Upper lobe of right lung (tissue), 1 donor: ENCODE measurements around the gene IFNA1. TPM values are rescaled to one million over a fixed set of nuclear protein-coding genes. Genes with fewer than 3 reads are reported as not detected.

Source experiments
- ATAC-seq: fragments of 200-7000 bp; cut with Tn5 transposase; one replicate; pipeline ENCODE4 v1.9.1; 2020; ENCODE audit warnings: mild to moderate bottlenecking, moderate library complexity
- DNase-seq: peaks from one replicate; pipeline ENCODE4 v3.0.0-alpha.2; 2020
- H3K27ac ChIP-seq: fragments of 200-600 bp; one replicate; pipeline ENCODE4 v1.8.0; 2022
- H3K27me3 ChIP-seq: fragments of 200-600 bp; one replicate; pipeline ENCODE4 v1.8.0; 2022; ENCODE audit warnings: mild to moderate bottlenecking
- H3K36me3 ChIP-seq: fragments of 200-600 bp; one replicate; pipeline ENCODE4 v1.8.0; 2022
- H3K4me1 ChIP-seq: fragments of 200-600 bp; one replicate; pipeline ENCODE4 v1.8.0; 2022
- H3K4me3 ChIP-seq: fragments of 200-600 bp; one replicate; pipeline ENCODE4 v1.8.0; 2022; ENCODE audit warnings: mild to moderate bottlenecking
- H3K9me3 ChIP-seq: fragments of 200-600 bp; one replicate; pipeline ENCODE4 v1.8.0; 2022
- CTCF ChIP-seq: fragments of 200-600 bp; IDR thresholded peaks from one replicate; pipeline ENCODE4 v1.8.0; 2022; ENCODE audit warnings: antibody characterized with exemption
- intact Hi-C: fragments of 100-400 bp; cut with DNase I; formaldehyde crosslinking; loops from one replicate; pipeline ENCODE4 v1.11.0; 2022
- total RNA-seq: library from RNA; stranded (reverse); fragmentation: NEBNext Ultra II Directional; extraction: Animal tissue kit (Norgen Biotek cat#: 25700); gene quantifications from one replicate; pipeline ENCODE4 v1.2.1, GENCODE V29; 2021
- donor health status: DM: no; HTN: yes; CAD: no; lungs with severe emphysema.

IFNA1 gene
- total RNA-seq, 1 donor from 2014 or later: not detected

DNA sequence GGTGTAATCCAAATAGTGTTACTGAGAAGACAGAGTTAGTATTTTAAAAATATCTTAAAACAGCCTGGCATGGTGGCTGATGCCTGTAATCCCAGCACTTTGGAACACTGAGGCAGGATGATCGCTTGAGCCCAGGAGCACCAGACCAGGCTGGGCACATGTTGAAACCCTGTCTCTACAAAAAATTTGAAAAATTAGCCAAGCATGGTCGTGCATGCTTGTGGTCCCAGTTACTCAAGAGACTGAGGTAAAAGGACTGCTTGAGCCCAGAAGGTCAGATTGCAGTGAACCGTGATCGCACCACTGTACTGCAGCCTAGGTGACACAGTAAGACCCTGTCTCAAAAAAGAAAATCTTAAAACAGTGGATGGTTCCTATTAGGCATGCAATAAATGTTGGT is 12.4 kb downstream of the IFNA1 start:
- no peak for TF ChIP-seq CTCF
- no peaks in the 10 kb centered on the region for H3K9me3 ChIP-seq
- no peak overlapping the region for H3K4me3 ChIP-seq
- ATAC-seq (no peak), DNase-seq (no peak)
- no peak overlapping the region for H3K27ac ChIP-seq
- H3K36me3 ChIP-seq: no peaks in the 10 kb centered on the region
- peaks cover 4% of the 10 kb centered on the region for H3K27me3 ChIP-seq
- H3K4me1 ChIP-seq: no peaks in the 10 kb centered on the region
- intact Hi-C loops: no loop called here

DNA sequence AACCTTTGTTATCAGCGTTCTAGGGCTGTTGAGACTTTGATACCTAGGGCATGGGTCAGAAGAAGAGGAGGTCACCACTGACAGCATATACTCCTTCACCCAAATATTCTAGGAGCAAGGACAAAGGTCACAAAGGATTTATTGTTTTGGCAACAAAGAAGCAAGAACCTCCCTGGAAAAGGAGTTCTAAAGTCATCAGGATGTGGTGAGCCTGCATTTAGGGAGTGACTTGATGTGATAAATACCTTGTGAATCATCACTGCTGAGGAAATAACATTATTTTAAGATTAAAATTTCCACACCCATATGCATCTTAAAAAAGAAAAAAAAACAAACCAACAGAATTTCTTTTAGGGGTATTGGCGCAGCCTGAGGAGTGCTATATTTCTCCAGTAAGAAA is 13.9 kb downstream of the IFNA1 start:
- no peak overlapping the region for H3K4me3 ChIP-seq
- no peak overlapping the region for H3K27ac ChIP-seq
- intact Hi-C loops: no loop called here
- ATAC-seq (no peak), DNase-seq (no peak)
- no peaks in the 10 kb centered on the region for H3K4me1 ChIP-seq
- TF ChIP-seq CTCF: no peak
- H3K27me3 ChIP-seq: peaks cover 4% of the 10 kb centered on the region
- no peaks in the 10 kb centered on the region for H3K36me3 ChIP-seq
- no peaks in the 10 kb centered on the region for H3K9me3 ChIP-seq

- no peak overlapping the region for H3K27ac ChIP-seq
- intact Hi-C loops: no loop called here
- no peak for DNase-seq
- peak; percentile 73 for ATAC-seq
- no peaks in the 10 kb centered on the region for H3K36me3 ChIP-seq
- no peaks in the 10 kb centered on the region for H3K4me1 ChIP-seq
- no peak overlapping the region for H3K4me3 ChIP-seq
- peak; percentile 58 for TF ChIP-seq CTCF
- no peaks in the 10 kb centered on the region for H3K9me3 ChIP-seq
- peaks cover 4% of the 10 kb centered on the region for H3K27me3 ChIP-seq
Observed at GRCh38 chr9:21455320-21455719, 15.1 kb downstream of the IFNA1 start.

DNA sequence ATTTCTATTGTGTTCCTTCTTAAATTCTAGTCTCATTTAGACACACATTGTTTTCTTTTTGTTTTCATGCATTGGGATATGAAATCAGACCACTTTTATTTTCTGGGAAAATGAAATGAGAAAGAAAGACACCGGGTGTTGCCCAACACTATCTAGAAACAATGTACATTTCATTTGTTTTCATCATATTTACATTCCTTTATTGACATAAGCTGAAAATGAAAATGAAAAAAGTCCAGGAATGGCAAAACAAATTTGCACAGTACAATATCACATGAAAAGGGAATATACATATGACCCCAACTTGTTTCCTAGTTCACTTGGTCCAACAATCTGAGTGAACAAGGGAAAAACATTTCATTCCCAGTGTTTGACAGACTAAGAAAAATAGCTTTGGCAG is 21.1 kb downstream of the IFNA1 start:
- intact Hi-C loops: no loop called here
- H3K4me3 ChIP-seq: no peak overlapping the region

GRCh38 chr9:21465138-21465537 is 24.9 kb downstream of the IFNA1 start:
- DNase-seq (no peak), ATAC-seq (no peak)
- Histone ChIP-seq H3K9me3 (no peaks in the 10 kb centered on the region), H3K27ac (no peak overlapping the region), H3K4me3 (no peak overlapping the region), H3K4me1 (no peaks in the 10 kb centered on the region), H3K27me3 (no peaks in the 10 kb centered on the region), H3K36me3 (no peaks in the 10 kb centered on the region)
- intact Hi-C loops: no loop called here
- TF ChIP-seq CTCF: no peak

More for the DNA sequence above, 21.1 kb downstream of the IFNA1 start:
- ATAC-seq: no peak
- TF ChIP-seq CTCF: no peak
- no peak for DNase-seq
- no peaks in the 10 kb centered on the region for H3K4me1 ChIP-seq
- H3K27me3 ChIP-seq: peaks cover 3% of the 10 kb centered on the region
- no peak overlapping the region for H3K27ac ChIP-seq
- no peaks in the 10 kb centered on the region for H3K36me3 ChIP-seq
- no peaks in the 10 kb centered on the region for H3K9me3 ChIP-seq

DNA sequence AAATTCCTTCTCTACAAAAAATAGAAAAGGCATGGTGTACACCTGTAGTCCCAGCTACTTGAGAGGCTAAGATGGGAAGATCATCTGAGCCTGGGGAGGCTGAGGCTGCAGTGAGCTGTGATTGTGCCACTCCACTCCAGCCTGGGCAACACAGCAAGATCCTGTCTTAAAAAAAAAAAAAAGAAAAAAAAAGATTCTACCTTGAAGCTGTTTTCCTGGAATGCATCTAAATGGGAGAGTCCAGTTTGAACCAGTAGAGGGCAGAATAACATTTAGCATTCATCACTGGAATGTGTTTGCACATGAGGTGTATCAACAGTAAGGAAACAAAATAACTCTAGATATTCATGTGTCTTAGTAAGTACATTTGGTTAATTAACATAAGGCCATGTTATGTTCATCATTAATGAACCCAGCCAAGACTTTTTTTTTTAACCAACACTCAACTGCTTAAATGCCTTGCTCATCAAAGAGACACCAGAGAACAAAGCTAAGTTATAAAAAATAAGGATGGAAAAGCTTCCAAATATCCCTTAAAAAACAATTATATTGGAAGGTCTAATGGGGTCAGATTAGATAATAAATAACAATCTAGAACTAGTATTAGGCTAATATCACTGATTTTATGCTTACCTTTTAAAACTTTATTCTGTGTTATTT is 25.8 kb downstream of the IFNA1 start:
- TF ChIP-seq CTCF: peak; percentile 69
- Histone ChIP-seq H3K4me1 (no peaks in the 10 kb centered on the region), H3K27me3 (no peaks in the 10 kb centered on the region), H3K4me3 (no peak overlapping the region), H3K36me3 (no peaks in the 10 kb centered on the region), H3K27ac (no peak overlapping the region), H3K9me3 (no peaks in the 10 kb centered on the region)
- intact Hi-C loops: no loop called here
- ATAC-seq (peak; percentile 77), DNase-seq (no peak)
